Uterus (tissue), 4 donors: ENCODE measurements around the gene EFCAB5. TPM values are rescaled to one million over a fixed set of nuclear protein-coding genes. Genes with fewer than 3 reads are reported as not detected.
A peak's percentile ranks its signal among the peaks of the same experiment; 100 is the strongest.
"Not testable (repeated sequence)": the region's sequence is repeated elsewhere in the genome, so short reads cannot be mapped to it uniquely, and the experiment has no call there.

ENCODE experiments used
- DNase-seq, 2 donors: peaks; one replicate each; pipeline ENCODE4 v3.0.0-alpha.2; 2019 to 2020
- H3K27ac ChIP-seq, 2 donors: fragments of 200-600 bp; sonication (generic); 1 replicate in 1 of 2; 2 replicates in 1 of 2; pipeline ENCODE4 v1.5.1; 2016 to 2018
- H3K27me3 ChIP-seq, 2 donors: fragments of 200-600 bp; sonication (generic); one replicate each; pipeline ENCODE4 v1.5.1; 2018 to 2019; ENCODE audit warnings: control low read depth in 1 of 2
- H3K36me3 ChIP-seq, 2 donors: fragments of 200-600 bp; sonication (generic); one replicate each; pipeline ENCODE4 v1.5.1; 2019; ENCODE audit warnings: control low read depth in 1 of 2
- H3K4me1 ChIP-seq, 2 donors: fragments of 200-600 bp; sonication (generic); one replicate each; pipeline ENCODE4 v1.5.1; 2018 to 2019; ENCODE audit warnings: control low read depth in 1 of 2
- H3K4me3 ChIP-seq, 2 donors: fragments of 200-600 bp; sonication (generic); 1 replicate in 1 of 2; 2 replicates in 1 of 2; pipeline ENCODE4 v1.5.1; 2018 to 2019; ENCODE audit warnings: mild to moderate bottlenecking in 1 of 2
- H3K9me3 ChIP-seq, 2 donors: fragments of 200-600 bp; sonication (generic); one replicate each; pipeline ENCODE4 v1.5.1; 2019; ENCODE audit warnings: control low read depth in 1 of 2
- CTCF ChIP-seq, 4 experiments: fragments of 200-600 bp in 2 of 4; fragments of 450-650 bp in 2 of 4; sonication (generic) in 2 of 4; IDR thresholded peaks; one replicate each; pipeline ENCODE4 v1.5.1; 2016 to 2019; ENCODE audit warnings: antibody characterized with exemption in 4 of 4, mild to moderate bottlenecking in 2 of 4, moderate library complexity in 1 of 4
- POLR2A ChIP-seq, 2 donors: fragments of 450-650 bp; IDR thresholded peaks; one replicate each; pipeline ENCODE4 v1.6.1; 2016; ENCODE audit warnings: antibody characterized with exemption in 2 of 2, mild to moderate bottlenecking in 1 of 2, moderate library complexity in 1 of 2
- intact Hi-C: fragments of 100-400 bp; cut with DNase I; formaldehyde crosslinking; loops from one replicate; pipeline ENCODE4 v1.15.1; 2023; ENCODE audit warnings: low total_unique reads
- total RNA-seq, 4 donors: library from RNA; depleted of rRNA in 3 of 4; stranded (reverse); fragments of >200 nt in 3 of 4; gene quantifications; one replicate each; pipeline versions ENCODE4 v1.1.0 to v1.2.4, GENCODE V29; 2014 to 2023
- donor health status: DM: yes; HTN: yes; CAD: no.

The EFCAB5 gene
- total RNA-seq, 4 donors from 2014 or later, result 0.27 to 0.97 TPM; not detected in 2

- no peaks in the 10 kb centered on the region for H3K4me1 ChIP-seq
- TF ChIP-seq CTCF (IDR thresholded peaks at IDR 0.05), result no peak
- peak overlapping the region; percentile 83 to 85 for H3K27ac ChIP-seq
- DNase-seq, result no peak
- no peaks in the 10 kb centered on the region for H3K27me3 ChIP-seq
- intact Hi-C loops, result no loop called here
- H3K9me3 ChIP-seq, result no peaks in the 10 kb centered on the region
- H3K36me3 ChIP-seq, result no peaks in the 10 kb centered on the region
- H3K4me3 ChIP-seq, result peak overlapping the region; percentile 85 to 90
Measured at GRCh38 chr17:29930409-29931010, 10.9 kb upstream of the EFCAB5 start.

DNA sequence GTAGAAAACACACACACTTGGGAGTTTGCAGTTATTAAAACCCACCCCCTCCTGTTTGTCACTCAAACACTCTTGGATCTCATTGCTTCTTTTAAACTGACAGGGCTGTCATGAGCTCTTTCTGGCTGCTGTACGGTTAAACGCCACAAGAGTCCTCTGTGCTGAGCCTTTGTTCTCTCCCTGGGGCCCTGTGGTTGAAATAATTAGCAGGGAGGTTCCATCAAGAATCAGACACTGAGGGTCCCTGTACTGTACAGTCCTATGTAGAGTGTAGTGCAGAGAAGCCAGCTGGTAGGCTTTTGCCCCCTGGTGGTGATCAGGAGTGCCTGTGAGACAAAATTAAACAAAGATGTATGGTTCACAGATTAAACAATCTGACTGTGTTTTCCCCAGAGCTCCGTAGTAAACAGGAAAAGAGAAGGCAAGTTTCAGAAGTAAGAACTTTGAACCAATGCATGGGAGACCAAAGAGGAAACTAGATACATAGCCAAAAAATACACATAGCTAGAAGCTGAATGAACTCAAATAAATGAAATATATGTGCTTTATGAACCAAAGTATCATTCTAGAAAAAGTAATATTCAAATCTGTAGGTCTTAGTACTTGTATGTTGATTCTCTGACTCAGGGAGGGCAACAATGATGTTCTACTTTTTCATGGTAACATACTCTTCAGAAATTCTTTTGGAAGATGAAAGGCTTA is 10.1 kb upstream of the EFCAB5 start:
- peak; percentile 37 to 67 for DNase-seq
- H3K27ac ChIP-seq, result no peak overlapping the region
- TF ChIP-seq CTCF (IDR thresholded peaks at IDR 0.05), result peak; percentile 85 to 88 (median 88)
- TF ChIP-seq POLR2A (IDR thresholded peaks at IDR 0.05), result no peak
- no peaks in the 10 kb centered on the region for H3K27me3 ChIP-seq
- H3K9me3 ChIP-seq, result no peaks in the 10 kb centered on the region
- no peaks in the 10 kb centered on the region for H3K4me1 ChIP-seq
- intact Hi-C loops, result no loop called here
- no peaks in the 10 kb centered on the region for H3K36me3 ChIP-seq
- peak overlapping the region in 1 of 2 donors; percentile 85 for H3K4me3 ChIP-seq

- TF ChIP-seq POLR2A (IDR thresholded peaks at IDR 0.05) (no peak), CTCF (IDR thresholded peaks at IDR 0.05) (no peak)
- H3K9me3 ChIP-seq, result no peaks in the 10 kb centered on the region
- intact Hi-C loops, result no loop called here
Measured at GRCh38 chr17:29933379-29933778, 8.1 kb upstream of the EFCAB5 start.

GRCh38 chr17:29935909-29936308 is 5.5 kb upstream of the EFCAB5 start:
- H3K9me3 ChIP-seq, H3K4me1 ChIP-seq, H3K27me3 ChIP-seq, intact Hi-C loops, H3K27ac ChIP-seq, H3K36me3 ChIP-seq, DNase-seq, H3K4me3 ChIP-seq: not testable (repeated sequence)

More at GRCh38 chr17:29933379-29933778, 8.1 kb upstream of the EFCAB5 start:
- Histone ChIP-seq H3K27ac (no peak overlapping the region), H3K4me1 (no peaks in the 10 kb centered on the region), H3K27me3 (no peaks in the 10 kb centered on the region), H3K4me3 (no peak overlapping the region), H3K36me3 (no peaks in the 10 kb centered on the region)
- no peak for DNase-seq

DNA sequence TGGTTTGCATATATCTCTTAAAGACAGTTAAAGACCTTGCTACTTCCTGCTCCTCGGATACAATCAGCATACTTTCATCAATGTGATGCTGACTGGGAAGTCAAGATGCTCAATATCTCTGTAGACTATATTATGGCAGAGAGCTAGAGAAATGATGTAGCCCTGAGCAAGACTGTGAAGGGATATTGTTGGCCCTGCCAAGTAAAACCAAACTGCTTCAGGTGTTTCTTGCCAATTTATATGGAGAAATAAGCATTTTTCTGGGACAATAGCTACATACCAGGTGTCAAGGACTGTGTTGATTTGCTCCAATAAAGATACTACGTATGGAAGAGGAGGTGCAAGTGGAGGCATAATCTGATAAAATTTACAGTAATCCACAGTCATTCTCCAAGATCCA is 4.7 kb upstream of the EFCAB5 start:
- Histone ChIP-seq H3K27ac (no peak overlapping the region), H3K4me1 (no peaks in the 10 kb centered on the region), H3K27me3 (no peaks in the 10 kb centered on the region), H3K36me3 (no peaks in the 10 kb centered on the region), H3K4me3 (no peak overlapping the region), H3K9me3 (no peaks in the 10 kb centered on the region)
- TF ChIP-seq CTCF (IDR thresholded peaks at IDR 0.05), result no peak
- TF ChIP-seq POLR2A (IDR thresholded peaks at IDR 0.05), result no peak
- intact Hi-C loops, result no loop called here
- no peak for DNase-seq
